ENCODE data around the gene LRRTM4. TPM values are rescaled to one million over a fixed set of nuclear protein-coding genes. Genes with fewer than 3 reads are reported as not detected.
"Not testable (repeated sequence)": the region's sequence is repeated elsewhere in the genome, so short reads cannot be mapped to it uniquely, and the experiment has no call there.

The LRRTM4 gene
- total RNA-seq, 1 experiment from 2014 or later: not detected

DNA sequence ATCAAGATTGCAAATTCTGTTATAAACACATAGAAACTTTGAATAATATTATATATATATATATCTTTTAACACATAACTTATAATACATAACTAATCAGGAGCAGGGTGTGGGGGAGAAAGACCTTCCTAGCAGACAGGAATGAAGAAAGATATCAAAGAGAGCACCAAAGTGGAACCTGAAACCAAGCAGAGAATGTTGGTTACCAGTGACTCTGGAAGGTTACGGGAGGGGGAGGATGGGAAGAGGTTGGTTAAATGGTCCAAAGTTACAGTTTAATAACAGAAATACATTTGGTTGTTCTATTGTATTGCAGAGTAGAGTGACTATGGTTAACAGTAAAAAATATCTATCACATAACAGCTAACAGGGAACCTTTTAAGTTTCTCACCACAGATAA lies 366.7 kb downstream of the LRRTM4 start:
- Histone ChIP-seq H3K27me3 (ENCODE audit: low read length) (no peaks in the 10 kb centered on the region), H3K4me2 (ENCODE audit: low read depth, low read length, poor library complexity, severe bottlenecking) (no peak overlapping the region), H4K20me1 (ENCODE audit: insufficient read depth, low read depth, low read length) (no peaks in the 10 kb centered on the region), H3K9me2 (replicated peaks; ENCODE audit: insufficient read depth, low read length) (no peaks in the 10 kb centered on the region; the same call in 1 of the 2 replicates), H3K4me3 (ENCODE audit: low read length) (no peak overlapping the region), H3K9ac (ENCODE audit: low read length) (no peak overlapping the region), H2AFZ (ENCODE audit: low read length) (no peak overlapping the region), H3K36me3 (ENCODE audit: insufficient read depth, low read length) (no peaks in the 10 kb centered on the region), H3K9me3 (ENCODE audit: low read length) (no peaks in the 10 kb centered on the region), H3K27ac (ENCODE audit: low read length) (no peak overlapping the region), H3K4me1 (ENCODE audit: low read length) (no peaks in the 10 kb centered on the region), H3K79me2 (ENCODE audit: low read length) (no peaks in the 10 kb centered on the region)
- no peak for DNase-seq

- Histone ChIP-seq H3K27ac (ENCODE audit: low read length) (no peak overlapping the region), H3K36me3 (ENCODE audit: insufficient read depth, low read length) (no peaks in the 10 kb centered on the region), H3K9me3 (ENCODE audit: low read length) (peaks cover 2% of the 10 kb centered on the region; the same call in 1 of the 2 replicates), H3K9ac (ENCODE audit: low read length) (no peak overlapping the region), H3K9me2 (replicated peaks; ENCODE audit: insufficient read depth, low read length) (no peaks in the 10 kb centered on the region), H3K4me2 (ENCODE audit: low read depth, low read length, poor library complexity, severe bottlenecking) (no peak overlapping the region), H4K20me1 (ENCODE audit: insufficient read depth, low read depth, low read length) (no peaks in the 10 kb centered on the region), H3K79me2 (ENCODE audit: low read length) (no peaks in the 10 kb centered on the region), H3K4me3 (ENCODE audit: low read length) (no peak overlapping the region), H2AFZ (ENCODE audit: low read length) (no peak overlapping the region), H3K4me1 (ENCODE audit: low read length) (no peaks in the 10 kb centered on the region), H3K27me3 (ENCODE audit: low read length) (no peaks in the 10 kb centered on the region)
- peak; percentile 10 for DNase-seq
These were observed 372.6 kb downstream of the LRRTM4 start for GRCh38 chr2:77149565-77149964.

GRCh38 chr2:77147153-77147552 lies 375.0 kb downstream of the LRRTM4 start:
- H3K4me3 ChIP-seq (ENCODE audit: low read length): no peak overlapping the region
- no peaks in the 10 kb centered on the region for H4K20me1 ChIP-seq (ENCODE audit: insufficient read depth, low read depth, low read length)
- H3K36me3 ChIP-seq (ENCODE audit: insufficient read depth, low read length): no peaks in the 10 kb centered on the region
- H3K9ac ChIP-seq (ENCODE audit: low read length): no peak overlapping the region
- no peaks in the 10 kb centered on the region for H3K27me3 ChIP-seq (ENCODE audit: low read length)
- H3K27ac ChIP-seq (ENCODE audit: low read length): no peak overlapping the region
- H3K4me1 ChIP-seq (ENCODE audit: low read length): no peaks in the 10 kb centered on the region
- H2AFZ ChIP-seq (ENCODE audit: low read length): no peak overlapping the region
- DNase-seq: no peak
- no peaks in the 10 kb centered on the region for H3K79me2 ChIP-seq (ENCODE audit: low read length)
- no peaks in the 10 kb centered on the region for H3K9me2 ChIP-seq (replicated peaks; ENCODE audit: insufficient read depth, low read length)
- peaks cover 4% of the 10 kb centered on the region; the same call in 1 of the 2 replicates for H3K9me3 ChIP-seq (ENCODE audit: low read length)
- no peak overlapping the region for H3K4me2 ChIP-seq (ENCODE audit: low read depth, low read length, poor library complexity, severe bottlenecking)

DNA sequence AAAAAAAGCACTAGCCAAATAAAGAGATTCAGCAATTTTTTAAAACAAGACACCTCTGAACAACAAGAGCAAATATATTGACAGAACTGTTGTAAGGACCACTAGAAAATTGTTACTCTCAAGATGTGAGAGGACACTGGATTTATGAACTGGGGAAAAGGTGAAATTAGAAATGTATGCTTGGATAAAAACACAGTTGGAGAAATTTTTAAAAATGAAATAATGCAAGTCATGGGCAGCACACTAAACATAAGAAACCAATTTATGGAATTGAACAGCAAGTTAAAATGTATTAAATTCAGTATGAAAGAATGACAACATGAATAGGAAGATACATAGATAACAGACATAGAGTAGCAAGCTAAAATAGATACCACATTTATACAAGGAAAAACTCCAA lies 377.4 kb downstream of the LRRTM4 start:
- Histone ChIP-seq H3K4me2 (ENCODE audit: low read depth, low read length, poor library complexity, severe bottlenecking) (no peak overlapping the region), H3K9me3 (ENCODE audit: low read length) (peaks cover 4% of the 10 kb centered on the region; the same call in 1 of the 2 replicates), H3K27ac (ENCODE audit: low read length) (no peak overlapping the region), H4K20me1 (ENCODE audit: insufficient read depth, low read depth, low read length) (no peaks in the 10 kb centered on the region), H3K79me2 (ENCODE audit: low read length) (no peaks in the 10 kb centered on the region), H2AFZ (ENCODE audit: low read length) (no peak overlapping the region), H3K27me3 (ENCODE audit: low read length) (no peaks in the 10 kb centered on the region), H3K4me1 (ENCODE audit: low read length) (no peaks in the 10 kb centered on the region), H3K4me3 (ENCODE audit: low read length) (no peak overlapping the region), H3K9ac (ENCODE audit: low read length) (no peak overlapping the region), H3K36me3 (ENCODE audit: insufficient read depth, low read length) (no peaks in the 10 kb centered on the region), H3K9me2 (replicated peaks; ENCODE audit: insufficient read depth, low read length) (no peaks in the 10 kb centered on the region)
- DNase-seq: no peak

DNA sequence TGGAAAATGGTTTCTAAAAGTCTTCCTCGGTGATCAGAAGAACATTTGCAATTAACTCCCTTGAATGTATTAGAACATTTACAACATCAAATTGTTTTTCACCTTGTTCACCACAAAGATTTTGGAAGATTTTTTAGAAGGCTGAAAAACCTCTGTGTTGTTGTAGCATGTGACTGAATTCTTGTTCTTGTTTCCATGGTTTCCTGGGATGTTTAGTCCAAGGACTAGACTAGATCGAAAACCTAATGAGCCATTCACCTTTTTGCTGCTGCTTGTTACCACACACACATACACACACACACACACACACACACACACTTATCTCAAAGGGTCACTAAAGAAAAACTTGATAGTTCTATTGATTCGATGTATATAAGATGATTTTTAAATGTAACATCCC lies 380.0 kb downstream of the LRRTM4 start:
- Histone ChIP-seq H4K20me1 (ENCODE audit: insufficient read depth, low read depth, low read length) (no peaks in the 10 kb centered on the region), H2AFZ (ENCODE audit: low read length) (no peak overlapping the region), H3K36me3 (ENCODE audit: insufficient read depth, low read length) (no peaks in the 10 kb centered on the region), H3K27ac (ENCODE audit: low read length) (no peak overlapping the region), H3K79me2 (ENCODE audit: low read length) (no peaks in the 10 kb centered on the region), H3K9me3 (ENCODE audit: low read length) (peaks cover 4% of the 10 kb centered on the region; the same call in 1 of the 2 replicates), H3K4me3 (ENCODE audit: low read length) (no peak overlapping the region), H3K27me3 (ENCODE audit: low read length) (no peaks in the 10 kb centered on the region), H3K4me2 (ENCODE audit: low read depth, low read length, poor library complexity, severe bottlenecking) (no peak overlapping the region), H3K4me1 (ENCODE audit: low read length) (no peaks in the 10 kb centered on the region), H3K9me2 (replicated peaks; ENCODE audit: insufficient read depth, low read length) (no peaks in the 10 kb centered on the region), H3K9ac (ENCODE audit: low read length) (no peak overlapping the region)
- no peak for DNase-seq

GRCh38 chr2:77128479-77128878 lies 393.7 kb downstream of the LRRTM4 start:
- not testable (repeated sequence) for H3K27me3 ChIP-seq (ENCODE audit: low read length); H2AFZ ChIP-seq (ENCODE audit: low read length); H3K4me2 ChIP-seq (ENCODE audit: low read depth, low read length, poor library complexity, severe bottlenecking); H3K27ac ChIP-seq (ENCODE audit: low read length); H3K79me2 ChIP-seq (ENCODE audit: low read length); H3K4me3 ChIP-seq (ENCODE audit: low read length); H3K9me2 ChIP-seq (replicated peaks; ENCODE audit: insufficient read depth, low read length); H4K20me1 ChIP-seq (ENCODE audit: insufficient read depth, low read depth, low read length); H3K9ac ChIP-seq (ENCODE audit: low read length); DNase-seq; H3K9me3 ChIP-seq (ENCODE audit: low read length); H3K4me1 ChIP-seq (ENCODE audit: low read length); H3K36me3 ChIP-seq (ENCODE audit: insufficient read depth, low read length)

DNA sequence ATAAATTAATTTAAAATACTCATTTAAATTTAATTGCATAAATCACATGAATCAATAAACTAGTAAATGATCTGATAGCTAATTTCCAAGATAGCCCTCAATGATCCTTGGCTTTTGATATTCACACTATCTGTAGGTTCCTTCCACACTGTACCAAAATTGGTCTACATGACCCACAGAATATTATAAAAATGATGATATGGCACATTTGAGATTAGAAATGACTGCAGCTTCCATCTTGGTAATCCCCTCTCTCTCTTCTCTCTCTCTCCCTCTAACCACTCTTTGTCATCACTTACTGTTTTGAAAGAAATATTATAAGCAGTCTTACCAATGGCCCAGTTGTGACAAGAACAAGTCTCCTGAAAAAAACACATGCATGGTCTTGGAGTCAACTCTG lies 394.8 kb downstream of the LRRTM4 start:
- Histone ChIP-seq H3K9me3 (ENCODE audit: low read length) (peaks cover 9% of the 10 kb centered on the region), H3K9me2 (replicated peaks; ENCODE audit: insufficient read depth, low read length) (no peaks in the 10 kb centered on the region), H4K20me1 (ENCODE audit: insufficient read depth, low read depth, low read length) (no peaks in the 10 kb centered on the region), H3K36me3 (ENCODE audit: insufficient read depth, low read length) (no peaks in the 10 kb centered on the region), H3K79me2 (ENCODE audit: low read length) (no peaks in the 10 kb centered on the region), H3K4me1 (ENCODE audit: low read length) (no peaks in the 10 kb centered on the region), H2AFZ (ENCODE audit: low read length) (no peak overlapping the region), H3K4me3 (ENCODE audit: low read length) (no peak overlapping the region), H3K4me2 (ENCODE audit: low read depth, low read length, poor library complexity, severe bottlenecking) (no peak overlapping the region), H3K27ac (ENCODE audit: low read length) (no peak overlapping the region), H3K9ac (ENCODE audit: low read length) (no peak overlapping the region), H3K27me3 (ENCODE audit: low read length) (no peaks in the 10 kb centered on the region)
- no peak for DNase-seq

DNA sequence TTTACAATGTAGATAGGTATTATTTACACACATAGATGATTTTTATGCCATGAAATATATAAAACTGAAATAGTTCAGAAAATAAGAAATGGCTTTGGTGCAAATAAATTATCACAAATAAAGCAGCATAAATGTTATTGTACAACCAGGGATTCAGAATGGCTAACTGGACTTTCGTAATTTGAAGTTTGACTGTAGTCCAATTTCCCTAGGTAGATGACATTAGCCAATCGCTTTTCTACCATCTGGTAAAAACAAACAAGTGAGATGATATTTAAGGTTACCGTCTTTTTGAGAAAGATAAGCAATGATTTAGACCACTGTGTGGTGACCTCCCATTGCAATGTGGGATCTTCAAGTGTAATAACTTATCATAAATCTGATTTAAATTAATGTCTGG lies 400.7 kb downstream of the LRRTM4 start:
- no peaks in the 10 kb centered on the region for H3K36me3 ChIP-seq (ENCODE audit: insufficient read depth, low read length)
- no peak overlapping the region for H2AFZ ChIP-seq (ENCODE audit: low read length)
- no peaks in the 10 kb centered on the region for H3K27me3 ChIP-seq (ENCODE audit: low read length)
- H3K27ac ChIP-seq (ENCODE audit: low read length): no peak overlapping the region
- DNase-seq: no peak
- no peak overlapping the region for H3K4me2 ChIP-seq (ENCODE audit: low read depth, low read length, poor library complexity, severe bottlenecking)
- H3K4me1 ChIP-seq (ENCODE audit: low read length): no peaks in the 10 kb centered on the region
- H3K79me2 ChIP-seq (ENCODE audit: low read length): no peaks in the 10 kb centered on the region
- no peak overlapping the region for H3K9ac ChIP-seq (ENCODE audit: low read length)
- H3K4me3 ChIP-seq (ENCODE audit: low read length): no peak overlapping the region
- H3K9me3 ChIP-seq (ENCODE audit: low read length): peaks cover 6% of the 10 kb centered on the region
- no peaks in the 10 kb centered on the region for H3K9me2 ChIP-seq (replicated peaks; ENCODE audit: insufficient read depth, low read length)
- H4K20me1 ChIP-seq (ENCODE audit: insufficient read depth, low read depth, low read length): no peaks in the 10 kb centered on the region

GRCh38 chr2:77119333-77119732 lies 402.8 kb downstream of the LRRTM4 start:
- no peaks in the 10 kb centered on the region for H4K20me1 ChIP-seq (ENCODE audit: insufficient read depth, low read depth, low read length)
- H3K27me3 ChIP-seq (ENCODE audit: low read length): no peaks in the 10 kb centered on the region
- no peak overlapping the region for H3K4me3 ChIP-seq (ENCODE audit: low read length)
- DNase-seq: no peak
- no peaks in the 10 kb centered on the region for H3K9me2 ChIP-seq (replicated peaks; ENCODE audit: insufficient read depth, low read length)
- H3K36me3 ChIP-seq (ENCODE audit: insufficient read depth, low read length): no peaks in the 10 kb centered on the region
- no peaks in the 10 kb centered on the region for H3K4me1 ChIP-seq (ENCODE audit: low read length)
- peaks cover 3% of the 10 kb centered on the region; the same call in 1 of the 2 replicates for H3K9me3 ChIP-seq (ENCODE audit: low read length)
- H3K27ac ChIP-seq (ENCODE audit: low read length): no peak overlapping the region
- no peak overlapping the region for H3K4me2 ChIP-seq (ENCODE audit: low read depth, low read length, poor library complexity, severe bottlenecking)
- no peaks in the 10 kb centered on the region for H3K79me2 ChIP-seq (ENCODE audit: low read length)
- no peak overlapping the region for H2AFZ ChIP-seq (ENCODE audit: low read length)
- no peak overlapping the region for H3K9ac ChIP-seq (ENCODE audit: low read length)
